GM21381 (cell line): ENCODE data around the gene MFAP4.

ENCODE experiments used
- ATAC-seq: cut with Tn5 transposase; IDR thresholded peaks from one replicate; pipeline ENCODE4 v1.9.1; 2021; ENCODE audit warnings: mild to moderate bottlenecking, moderate library complexity; ENCODE audit not compliant: unreplicated experiment

Gene MFAP4

DNA sequence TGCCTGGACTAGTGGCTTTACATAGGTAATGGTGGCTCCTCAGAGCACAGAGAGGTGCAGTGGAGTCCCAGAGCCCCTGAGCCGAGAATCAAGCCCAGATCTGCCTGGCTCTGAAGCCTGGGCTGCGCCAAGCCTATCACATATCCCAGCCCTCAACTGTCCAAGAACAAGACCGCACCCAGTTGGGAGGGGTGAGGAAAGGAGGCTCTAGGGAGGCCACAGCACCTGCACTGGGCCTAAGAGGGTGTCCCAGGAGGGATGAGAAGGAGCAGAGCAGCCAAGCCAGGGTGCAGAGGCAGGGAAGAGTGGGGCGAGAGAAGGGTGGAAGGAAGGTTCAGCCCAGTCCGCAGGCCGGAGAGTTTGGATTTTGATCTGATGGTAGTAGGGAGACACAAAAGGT lies 23.1 kb upstream of the MFAP4 start:
- no peak for ATAC-seq

DNA sequence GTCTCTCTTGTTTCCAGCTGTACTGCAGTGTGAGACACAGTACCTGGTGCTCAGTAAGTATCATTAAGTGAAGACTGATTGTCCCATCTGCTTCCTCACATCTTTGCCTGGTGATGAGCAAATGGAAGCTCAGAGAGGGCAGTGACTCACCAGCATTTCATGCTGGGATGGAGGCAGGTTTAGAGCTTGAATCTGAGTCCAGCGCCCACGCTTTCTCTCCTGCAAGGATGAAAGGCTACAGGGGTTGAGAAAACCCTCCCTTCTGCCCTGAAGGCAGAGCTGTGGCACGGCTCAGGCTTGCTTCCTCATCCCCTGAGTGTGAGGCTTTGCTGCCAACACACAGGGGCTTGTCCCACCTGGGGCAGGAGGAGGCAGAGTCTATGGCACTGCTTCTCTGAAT lies 22.5 kb upstream of the MFAP4 start:
- no peak for ATAC-seq

DNA sequence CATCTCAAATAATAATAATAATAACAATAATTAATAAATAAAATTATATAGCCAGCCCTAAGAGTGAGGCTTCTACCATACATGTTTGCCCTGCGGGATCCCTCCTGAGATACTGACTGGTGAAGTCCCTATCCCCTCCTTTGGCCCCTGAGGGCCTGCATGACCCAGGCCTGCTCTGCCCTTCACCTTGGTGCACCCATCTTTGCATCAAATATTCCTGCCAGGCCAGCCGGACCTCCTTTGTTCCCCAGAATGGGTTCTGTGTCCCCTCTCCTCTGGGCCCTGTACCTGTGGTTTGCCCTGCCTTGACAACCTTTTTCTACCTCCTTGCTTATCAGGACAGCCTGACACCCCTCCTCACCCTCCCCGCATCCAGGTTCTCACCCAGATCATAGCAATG lies 22.1 kb upstream of the MFAP4 start:
- no peak for ATAC-seq

DNA sequence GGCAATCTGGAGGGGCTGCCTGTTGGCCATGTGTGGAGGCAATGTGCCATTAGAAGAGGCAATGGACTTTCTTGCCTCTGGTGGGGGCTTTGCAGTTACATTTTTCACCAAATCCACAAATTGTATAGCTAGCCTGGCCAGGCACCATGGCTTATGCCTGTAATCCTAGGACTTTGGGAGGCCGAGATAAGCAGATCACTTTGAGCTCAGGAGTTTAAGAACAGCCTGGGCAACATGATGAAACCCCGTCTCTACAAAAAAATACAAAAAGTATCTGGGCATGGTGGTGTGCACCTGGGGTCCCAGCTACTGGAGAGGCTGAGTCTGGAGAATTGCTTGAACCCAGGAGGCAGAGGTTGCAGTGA lies 21.3 kb upstream of the MFAP4 start:
- no peak for ATAC-seq

DNA sequence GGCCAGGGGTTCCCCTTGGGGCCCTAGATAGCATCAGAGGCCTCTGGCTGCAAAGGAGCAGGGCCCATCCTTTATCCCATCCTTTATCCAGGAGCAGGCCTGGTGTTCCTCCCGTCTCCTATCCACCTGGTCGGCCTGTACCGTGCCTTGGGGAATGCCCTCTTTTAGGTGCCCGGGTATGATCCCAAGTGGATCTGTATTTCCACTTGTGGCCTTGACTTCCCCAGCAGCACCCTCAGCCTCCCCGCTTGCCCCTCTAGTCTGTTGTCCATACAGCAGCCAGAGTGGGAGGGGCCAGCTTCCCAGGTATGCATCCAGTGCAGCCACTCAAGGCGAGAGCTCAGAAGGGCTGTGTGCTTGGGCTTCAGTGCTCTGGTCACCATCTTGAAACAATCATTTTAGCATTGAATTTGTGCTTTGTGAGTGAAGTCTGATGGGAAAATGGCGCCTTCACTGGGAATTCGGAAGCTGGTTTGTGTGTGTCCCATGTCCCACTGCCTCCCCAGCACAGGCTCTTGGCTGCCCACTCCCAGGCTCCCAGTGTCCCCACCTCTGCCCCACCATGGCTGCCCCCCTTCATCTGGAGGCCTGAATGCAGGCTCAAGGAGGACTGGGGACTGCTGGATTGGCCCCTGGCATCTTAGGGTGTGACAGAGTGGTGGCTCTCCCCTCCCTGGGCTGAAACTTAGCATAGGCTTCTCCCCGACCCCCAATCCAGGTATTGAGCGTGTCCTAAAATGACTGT lies 20.8 kb upstream of the MFAP4 start:
- ATAC-seq = no peak

DNA sequence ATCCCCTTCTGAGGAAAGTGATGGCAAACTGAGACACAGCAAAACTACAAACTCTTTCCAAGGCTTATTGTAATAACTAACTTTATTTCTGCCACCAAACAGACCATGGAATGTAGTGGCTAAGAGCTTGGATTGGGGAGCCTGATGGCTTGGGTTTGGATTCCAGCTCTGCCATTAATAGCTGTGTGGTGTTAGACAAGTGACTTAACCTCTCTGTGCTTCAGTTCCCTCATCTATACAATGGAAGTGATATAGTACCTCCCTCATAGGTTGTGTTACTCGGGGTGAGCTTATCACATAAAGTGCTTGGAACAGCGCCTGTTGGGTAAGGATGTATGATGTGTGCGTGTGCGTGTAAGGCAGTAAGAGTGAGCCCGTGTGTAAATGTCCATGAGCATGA lies 18.1 kb upstream of the MFAP4 start:
- no peak for ATAC-seq

DNA sequence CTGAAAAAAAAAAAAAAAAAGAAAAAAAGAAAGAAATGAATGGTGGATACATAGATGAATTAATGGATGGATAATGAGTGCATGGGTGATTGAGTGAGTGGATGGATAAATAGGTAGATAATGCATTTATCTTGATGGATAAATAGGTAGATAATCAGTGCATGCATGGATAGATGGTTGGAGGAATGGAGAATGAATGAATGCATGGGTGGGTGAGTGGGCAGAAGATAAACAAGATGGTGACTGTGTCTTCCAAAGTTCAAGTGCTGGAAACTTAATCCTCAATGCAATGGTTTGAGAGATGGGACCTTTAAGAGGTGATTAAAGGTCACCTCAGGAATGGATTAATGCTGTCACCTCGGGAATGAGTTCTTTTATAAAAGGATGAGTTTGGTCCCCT lies 17.3 kb upstream of the MFAP4 start:
- ATAC-seq = no peak

DNA sequence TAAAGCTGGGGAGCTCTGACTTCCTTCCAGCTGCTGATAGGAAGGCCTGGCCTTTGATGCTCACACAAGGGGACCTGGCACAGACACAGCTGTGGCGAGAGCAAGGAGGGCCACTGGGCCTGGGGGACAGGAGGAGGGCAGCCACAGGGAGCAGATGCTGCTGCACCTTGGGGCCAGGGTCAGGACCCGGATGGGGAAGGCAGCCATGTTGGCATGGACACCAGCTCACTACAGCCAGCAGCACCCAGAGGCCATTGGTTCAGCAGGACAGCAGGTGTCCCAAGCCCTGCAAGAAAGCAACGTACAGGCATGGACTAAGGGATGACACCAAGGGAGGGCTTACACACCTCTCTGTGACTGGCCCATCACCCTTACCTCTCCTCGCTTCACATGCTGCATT lies 16.0 kb upstream of the MFAP4 start:
- no peak for ATAC-seq

DNA sequence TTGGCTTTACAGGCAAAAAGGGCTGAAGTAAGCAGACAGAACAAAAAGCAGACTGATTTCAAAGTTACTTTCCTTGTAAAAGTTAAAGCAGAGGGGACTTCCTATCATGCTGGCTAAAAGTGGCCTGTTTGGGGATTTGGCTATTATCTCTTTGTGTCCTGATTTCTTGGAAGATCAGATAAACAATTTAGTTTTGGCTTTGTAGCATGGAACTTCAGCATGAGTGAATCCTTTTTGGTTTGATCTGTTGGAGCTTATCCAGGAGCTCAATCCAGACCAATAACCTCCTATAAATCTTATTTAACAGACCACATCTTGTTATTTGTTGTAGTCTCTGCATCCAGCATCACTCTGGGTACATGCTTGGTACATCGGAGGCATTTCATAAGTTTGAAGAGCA lies 15.2 kb upstream of the MFAP4 start:
- no peak for ATAC-seq

DNA sequence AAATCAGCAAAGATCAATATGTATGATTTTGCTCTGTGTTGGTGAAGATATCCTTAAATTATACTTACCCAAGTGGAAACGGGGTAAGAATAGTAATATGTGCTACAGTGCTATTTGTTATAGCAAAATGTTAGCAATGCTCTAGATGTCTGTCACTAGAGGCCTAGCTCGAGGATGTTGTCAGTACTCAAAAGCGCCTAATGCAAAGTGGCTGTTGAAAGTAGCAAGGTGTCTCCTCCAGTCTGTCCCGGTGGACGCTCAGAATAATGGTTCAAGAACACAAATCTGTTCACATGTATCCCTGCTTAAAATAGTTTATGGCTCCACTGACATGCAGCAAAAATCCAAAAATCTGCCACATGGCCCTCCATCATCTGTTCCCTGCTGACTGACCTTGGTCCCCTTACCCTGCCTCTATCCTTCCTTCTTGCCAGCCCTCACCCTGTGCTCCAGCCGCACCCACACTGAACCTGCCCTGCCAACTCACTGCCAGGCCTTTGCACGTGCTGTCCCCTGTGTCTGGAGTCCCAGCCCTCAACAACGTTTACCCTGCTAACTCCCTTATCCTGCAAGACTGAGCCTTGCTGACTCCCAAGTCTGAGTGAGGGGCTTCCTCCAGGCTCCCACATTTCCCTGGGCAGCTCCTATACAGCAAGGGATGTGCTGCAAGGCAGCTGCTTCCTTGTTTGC lies 14.5 kb upstream of the MFAP4 start:
- ATAC-seq = no peak

DNA sequence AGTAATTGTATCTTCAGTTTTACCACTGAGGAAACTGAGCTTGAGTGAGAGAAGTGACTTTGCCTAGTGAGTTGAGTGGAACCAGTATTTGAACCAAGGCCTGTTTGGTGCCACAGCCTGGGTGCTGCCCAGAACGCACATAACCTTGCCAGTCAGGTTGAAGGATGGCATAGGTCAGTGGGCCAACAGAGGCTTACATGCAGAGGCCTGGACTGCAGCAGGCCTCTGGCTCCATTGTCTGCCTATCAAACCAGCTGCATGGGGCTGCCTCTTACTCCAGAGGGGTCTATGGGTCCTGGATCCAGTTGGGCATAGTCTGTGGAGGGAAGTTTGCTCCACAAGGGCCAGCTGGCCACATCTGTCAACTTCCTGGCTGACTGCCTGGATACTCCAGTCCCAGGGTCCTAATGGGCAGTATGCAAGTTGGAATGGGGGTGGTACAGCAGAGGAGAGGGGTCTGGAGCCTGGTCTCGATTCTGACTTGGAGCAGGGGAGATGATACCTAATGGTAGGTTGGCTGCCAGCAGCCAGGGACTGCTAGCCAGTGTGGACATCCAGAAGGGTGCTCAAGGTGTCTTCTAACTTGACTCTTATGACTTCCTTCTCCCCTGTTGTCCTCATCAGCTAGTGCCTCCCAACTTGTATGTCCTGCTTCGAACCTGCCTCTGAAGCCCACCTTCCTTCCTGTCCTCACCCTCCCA lies 12.9 kb upstream of the MFAP4 start:
- no peak for ATAC-seq

DNA sequence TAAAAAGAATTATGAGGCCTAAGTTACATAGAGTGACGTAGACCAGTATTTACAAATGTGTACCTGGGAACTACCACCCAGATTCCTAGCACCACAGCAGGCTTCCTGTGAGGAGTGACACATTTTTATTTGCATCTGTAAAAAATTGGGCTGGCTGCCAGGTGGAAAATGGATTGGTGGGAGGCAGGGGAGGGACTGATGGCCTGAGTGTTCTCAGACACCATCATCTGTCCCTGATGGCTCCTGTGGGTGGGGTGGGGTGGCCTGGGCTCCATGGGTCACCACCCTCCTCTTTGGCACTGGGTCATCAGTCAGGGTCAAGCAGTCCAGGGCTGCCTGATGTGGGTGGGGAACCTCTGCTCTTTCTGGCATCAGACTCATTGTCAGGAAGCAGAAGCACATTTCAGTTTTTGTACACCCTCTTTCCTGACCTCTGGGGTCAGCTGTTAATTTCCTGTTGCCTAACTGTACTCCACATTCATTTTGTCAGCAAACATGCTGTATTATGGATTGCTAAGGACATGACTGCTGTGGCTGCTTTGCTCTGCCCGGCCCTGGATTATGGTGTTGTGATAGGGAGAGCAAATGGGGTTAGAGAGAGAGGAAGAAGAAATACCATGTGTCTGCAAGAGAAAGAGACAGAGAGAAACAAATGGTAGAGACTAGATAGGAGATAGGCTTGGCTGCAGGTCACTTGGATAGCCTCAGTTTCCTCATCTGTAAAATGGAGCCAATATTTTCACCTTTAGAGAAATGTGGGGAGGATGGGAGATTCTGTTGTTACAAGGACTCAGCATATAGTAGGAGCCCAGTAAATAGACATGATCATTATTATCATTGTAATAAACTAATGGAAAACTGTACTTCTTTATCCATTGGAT lies 11.6 kb upstream of the MFAP4 start:
- ATAC-seq = no peak

DNA sequence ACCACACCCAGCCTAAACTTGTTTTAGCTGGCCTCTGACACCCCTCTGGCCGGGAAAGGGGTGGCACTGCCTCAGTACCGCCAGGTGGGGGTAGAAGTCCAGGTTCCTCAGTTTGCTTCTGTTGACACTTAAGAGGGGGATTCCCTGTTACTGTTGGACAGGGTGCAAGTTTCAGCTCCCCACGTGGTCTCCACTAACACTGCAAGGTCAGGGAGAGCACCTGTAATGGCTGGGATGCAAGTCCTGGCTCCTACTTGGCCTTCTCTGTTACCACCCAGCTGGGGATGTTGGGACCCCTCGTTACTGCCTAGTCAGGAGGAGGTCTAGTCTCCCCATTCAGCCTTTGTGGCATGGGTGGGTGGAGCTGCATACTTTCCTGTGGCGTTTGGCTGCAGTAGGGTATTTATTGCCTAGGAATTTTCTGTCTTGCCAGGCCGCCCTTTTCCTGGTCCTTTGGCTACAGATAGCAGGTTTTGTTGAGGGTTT lies 10.6 kb upstream of the MFAP4 start:
- ATAC-seq = no peak

DNA sequence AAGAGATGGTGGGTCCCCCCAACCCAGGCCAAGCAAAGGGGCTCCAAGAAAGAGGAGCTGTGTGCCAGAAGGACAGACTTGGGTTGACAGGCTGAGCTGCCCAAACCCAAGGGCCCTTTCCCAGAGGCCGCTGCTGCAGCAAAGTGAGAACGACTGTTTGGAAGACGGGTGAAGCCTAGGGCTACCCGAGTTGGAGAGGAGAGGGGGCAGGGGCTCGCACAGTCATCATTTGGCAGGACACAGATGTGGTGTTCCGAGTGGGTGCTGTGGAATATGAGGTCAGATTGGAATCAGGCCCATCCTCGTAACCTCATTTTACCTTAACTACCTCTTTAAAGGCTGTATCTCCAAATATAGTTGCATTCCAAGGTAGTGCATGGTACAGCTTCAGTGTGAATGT lies 5.3 kb upstream of the MFAP4 start:
- ATAC-seq = no peak

DNA sequence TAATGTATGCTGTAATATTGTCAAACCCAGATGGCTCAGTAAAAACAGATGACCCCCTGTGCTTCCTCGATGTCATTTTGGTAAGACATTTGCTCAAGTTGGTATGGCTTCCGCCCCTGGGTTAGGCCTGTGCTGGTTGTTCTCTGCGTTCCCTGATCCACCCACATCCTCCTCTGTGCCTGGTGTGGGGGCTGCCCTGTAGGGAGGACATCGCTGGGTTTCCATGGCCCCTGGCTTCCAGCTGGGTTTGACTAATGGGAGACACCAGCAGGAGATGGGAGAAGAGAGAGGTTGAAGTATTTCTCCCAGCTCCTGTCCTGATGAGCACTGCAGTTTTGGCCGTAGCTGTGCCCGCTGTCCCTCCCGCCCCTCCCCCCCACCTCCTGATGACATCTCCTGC lies 4.4 kb upstream of the MFAP4 start:
- ATAC-seq = no peak

DNA sequence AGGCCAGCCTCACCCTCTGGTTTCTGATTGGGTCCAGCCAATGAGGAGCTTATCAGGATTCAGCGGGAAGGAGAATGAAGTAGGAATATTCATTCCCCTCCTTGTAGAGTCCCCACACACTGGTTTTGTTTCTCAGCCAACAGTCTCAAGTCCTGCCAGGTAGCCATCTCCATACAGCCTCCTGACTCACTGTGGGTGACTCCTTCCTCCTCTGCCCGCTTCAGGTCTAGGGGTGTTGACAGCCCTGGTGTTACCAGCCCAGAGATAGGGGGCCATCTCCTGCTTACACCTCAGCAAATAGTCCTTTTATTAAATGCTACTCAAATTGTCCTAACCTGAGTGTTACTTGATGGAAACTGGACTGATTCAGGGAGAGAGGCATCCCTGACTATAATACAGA lies 4.0 kb upstream of the MFAP4 start:
- no peak for ATAC-seq

DNA sequence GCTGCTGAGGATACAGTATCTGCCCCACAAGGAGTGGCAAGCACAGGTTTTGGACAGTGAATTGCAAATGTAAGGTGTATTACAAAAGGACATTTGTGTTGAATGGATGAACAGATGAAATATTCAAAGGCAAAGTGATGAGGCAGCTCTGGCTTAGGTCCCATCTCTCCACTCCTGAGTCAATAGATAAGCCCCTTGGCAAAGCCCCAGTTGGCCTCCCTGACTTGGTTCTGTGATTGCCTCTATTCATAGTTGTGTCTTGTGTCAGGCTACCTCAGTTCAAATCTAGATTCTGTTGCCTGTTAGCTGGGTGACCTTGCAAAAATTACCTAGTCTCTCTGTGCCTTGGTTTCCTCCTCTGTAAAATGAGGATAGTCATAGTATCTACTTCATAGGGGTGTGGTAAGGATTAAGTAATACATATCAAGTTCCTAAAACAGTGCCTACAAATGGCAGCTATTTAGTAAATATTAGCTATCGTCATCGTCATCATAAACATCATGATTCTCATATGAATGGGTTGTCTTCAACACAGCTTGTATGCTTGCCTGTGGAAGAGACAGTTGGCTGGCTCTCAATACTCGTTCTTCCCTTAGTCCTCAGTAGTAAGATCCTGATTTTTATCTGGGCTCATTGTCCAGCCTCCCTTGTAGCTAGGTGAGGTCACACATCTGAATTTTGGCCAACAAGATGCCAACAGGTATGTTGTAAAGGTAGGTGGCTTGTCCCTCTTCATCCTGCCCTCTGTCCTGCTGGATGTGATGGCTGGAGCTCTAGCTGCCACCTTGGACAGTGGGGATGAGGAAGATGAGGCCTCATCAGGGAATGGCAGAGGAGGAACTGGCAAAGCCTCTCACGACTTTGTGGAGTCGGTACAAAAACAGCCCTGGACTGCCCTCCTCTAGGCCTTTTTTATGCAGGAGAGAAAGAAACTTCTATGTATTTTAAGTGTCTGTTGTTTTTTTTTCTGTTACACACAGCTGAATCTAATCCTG lies 2.1 kb upstream of the MFAP4 start:
- no peak for ATAC-seq

DNA sequence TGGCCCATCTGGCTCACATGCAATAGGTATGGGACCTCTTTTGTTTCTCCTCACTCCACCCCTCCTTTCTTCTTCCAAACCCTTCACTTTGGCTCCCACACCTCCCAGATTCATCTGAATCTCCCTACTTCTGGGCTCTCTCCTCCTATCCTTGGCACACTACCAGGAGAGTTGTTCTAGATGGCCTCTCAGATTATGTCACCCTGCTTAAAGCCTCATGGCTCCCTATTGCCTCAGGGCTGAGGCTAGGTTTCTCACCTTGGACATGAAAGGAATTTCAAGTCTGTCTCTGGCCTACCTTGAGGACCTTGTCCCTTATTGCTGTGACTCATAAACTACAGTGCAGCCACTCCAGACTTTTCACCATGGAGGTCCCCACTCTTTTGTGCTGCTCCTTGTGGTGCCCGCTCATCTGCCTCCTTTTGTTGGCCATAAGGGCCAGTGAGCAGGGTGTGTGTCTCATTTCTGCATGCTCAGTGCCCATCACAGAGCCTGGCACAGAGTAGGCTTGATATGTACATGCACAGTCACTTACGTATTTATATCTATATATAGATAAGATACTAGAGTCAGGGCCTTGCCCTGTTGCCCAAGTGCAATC lies 1.0 kb upstream of the MFAP4 start:
- ATAC-seq = no peak
